GM06990 (cell line): ENCODE results near the gene AP3S1.

Source experiments
- DNase-seq: peaks from one replicate; pipeline ENCODE4 v3.0.0-alpha.2; 2011; ENCODE audit not compliant: insufficient read length; ENCODE audit errors: extremely low read depth
- H3K27me3 ChIP-seq: replicated peaks from 2 replicates; pipeline ENCODE4 v1.6.0; 2011; ENCODE audit warnings: low read length; ENCODE audit not compliant: control insufficient read depth, insufficient read depth
- H3K36me3 ChIP-seq: 2 replicates; pipeline ENCODE4 v1.5.1; 2011; ENCODE audit warnings: low read length; ENCODE audit not compliant: control insufficient read depth, insufficient read depth
- H3K4me3 ChIP-seq: replicated peaks from 2 replicates; pipeline ENCODE4 v1.5.1; 2011; ENCODE audit warnings: low read depth, mild to moderate bottlenecking, control low read depth, low read length
- TF ChIP-seq, protein P1 (sequence below): IDR thresholded peaks from 2 replicates; pipeline ENCODE4 v1.5.1; 2011; ENCODE audit warnings: low read length, control low read depth, mild to moderate bottlenecking, inconsistent platforms; ENCODE audit not compliant: insufficient read depth, poor library complexity, severe bottlenecking

The AP3S1 gene

GRCh38 chr5:115956957-115957356, 115.2 kb downstream of the AP3S1 start:
- TF ChIP-seq, protein P1, sequence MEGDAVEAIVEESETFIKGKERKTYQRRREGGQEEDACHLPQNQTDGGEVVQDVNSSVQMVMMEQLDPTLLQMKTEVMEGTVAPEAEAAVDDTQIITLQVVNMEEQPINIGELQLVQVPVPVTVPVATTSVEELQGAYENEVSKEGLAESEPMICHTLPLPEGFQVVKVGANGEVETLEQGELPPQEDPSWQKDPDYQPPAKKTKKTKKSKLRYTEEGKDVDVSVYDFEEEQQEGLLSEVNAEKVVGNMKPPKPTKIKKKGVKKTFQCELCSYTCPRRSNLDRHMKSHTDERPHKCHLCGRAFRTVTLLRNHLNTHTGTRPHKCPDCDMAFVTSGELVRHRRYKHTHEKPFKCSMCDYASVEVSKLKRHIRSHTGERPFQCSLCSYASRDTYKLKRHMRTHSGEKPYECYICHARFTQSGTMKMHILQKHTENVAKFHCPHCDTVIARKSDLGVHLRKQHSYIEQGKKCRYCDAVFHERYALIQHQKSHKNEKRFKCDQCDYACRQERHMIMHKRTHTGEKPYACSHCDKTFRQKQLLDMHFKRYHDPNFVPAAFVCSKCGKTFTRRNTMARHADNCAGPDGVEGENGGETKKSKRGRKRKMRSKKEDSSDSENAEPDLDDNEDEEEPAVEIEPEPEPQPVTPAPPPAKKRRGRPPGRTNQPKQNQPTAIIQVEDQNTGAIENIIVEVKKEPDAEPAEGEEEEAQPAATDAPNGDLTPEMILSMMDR = no peak
- H3K27me3 ChIP-seq = peaks cover 1% of the 10 kb centered on the region; the same call in 1 of the 2 replicates
- no peak overlapping the region for H3K4me3 ChIP-seq
- no peak for DNase-seq
- no peaks in the 10 kb centered on the region for H3K36me3 ChIP-seq

DNA sequence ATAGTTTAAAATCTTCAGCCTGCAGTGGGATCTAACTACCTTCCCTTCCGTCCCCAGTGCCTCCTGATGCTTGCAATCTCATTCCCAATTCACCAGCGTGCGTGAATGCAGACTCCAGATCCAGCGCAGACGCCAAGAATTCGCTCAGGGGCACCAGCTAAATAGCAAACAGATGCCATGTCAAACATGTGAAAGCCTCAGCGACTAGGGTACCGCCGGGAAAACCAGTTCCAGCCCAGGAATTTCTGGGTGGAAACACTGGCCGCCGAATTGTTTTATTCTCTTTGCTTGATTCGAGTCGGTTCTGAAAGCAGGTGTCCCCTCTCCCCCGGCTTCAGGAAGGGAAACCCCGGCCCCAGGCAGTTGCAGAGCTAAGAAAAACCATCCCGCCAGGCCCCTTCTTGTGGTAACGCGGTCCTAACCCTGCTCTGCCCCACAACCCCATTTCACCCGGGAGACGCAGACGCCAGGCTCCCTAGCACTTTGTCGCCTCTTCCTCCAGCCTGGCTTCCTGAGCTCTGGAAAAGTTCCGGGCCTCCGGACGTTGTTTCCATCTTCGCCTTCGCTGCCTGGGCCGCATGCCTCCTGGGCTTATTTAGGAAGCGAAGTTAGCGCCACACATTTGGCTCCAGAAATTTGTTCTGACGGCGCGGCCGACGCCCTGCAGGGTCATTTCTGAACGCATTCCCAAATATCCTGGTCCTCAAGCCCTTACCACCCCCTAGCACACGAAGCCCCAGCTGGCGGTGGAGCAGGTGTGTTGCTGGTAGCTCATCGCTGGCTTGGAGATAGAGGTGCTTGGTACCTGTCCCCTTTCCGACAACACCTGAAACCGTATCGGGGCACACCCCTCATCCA, 119.9 kb downstream of the AP3S1 start:
- H3K36me3 ChIP-seq = no peaks in the 10 kb centered on the region
- TF ChIP-seq, protein P1 = no peak
- no peak for DNase-seq
- H3K4me3 ChIP-seq = no peak overlapping the region
- H3K27me3 ChIP-seq = peaks cover 5% of the 10 kb centered on the region; the same call in 1 of the 2 replicates

DNA sequence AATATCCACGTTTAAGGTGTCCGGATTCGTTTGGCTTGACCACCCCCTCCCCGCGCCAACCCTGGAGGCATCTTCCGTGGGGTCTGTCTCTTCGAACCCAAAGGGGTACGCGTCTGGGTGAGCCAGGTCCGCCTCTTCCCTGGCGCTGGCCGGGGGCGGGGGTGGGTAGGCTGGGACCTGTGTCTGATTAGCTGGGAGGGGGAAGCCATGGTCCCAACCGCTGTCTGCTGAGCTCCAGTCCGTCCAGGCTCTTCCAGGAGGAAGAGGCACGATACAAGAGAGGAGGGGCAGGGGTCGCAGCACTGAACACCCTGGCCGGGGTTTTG, 120.5 kb downstream of the AP3S1 start, which contains the start of gene LVRN:
TSS of gene LVRN (plus strand) at position 237 of the 326 bp plus-strand sequence. CDS start 143 bp downstream, outside the sequence.
- peak within 1 kb of the TSS; percentile 11 for H3K4me3 ChIP-seq
- no peak for DNase-seq
- TF ChIP-seq, protein P1 = no peak

DNA sequence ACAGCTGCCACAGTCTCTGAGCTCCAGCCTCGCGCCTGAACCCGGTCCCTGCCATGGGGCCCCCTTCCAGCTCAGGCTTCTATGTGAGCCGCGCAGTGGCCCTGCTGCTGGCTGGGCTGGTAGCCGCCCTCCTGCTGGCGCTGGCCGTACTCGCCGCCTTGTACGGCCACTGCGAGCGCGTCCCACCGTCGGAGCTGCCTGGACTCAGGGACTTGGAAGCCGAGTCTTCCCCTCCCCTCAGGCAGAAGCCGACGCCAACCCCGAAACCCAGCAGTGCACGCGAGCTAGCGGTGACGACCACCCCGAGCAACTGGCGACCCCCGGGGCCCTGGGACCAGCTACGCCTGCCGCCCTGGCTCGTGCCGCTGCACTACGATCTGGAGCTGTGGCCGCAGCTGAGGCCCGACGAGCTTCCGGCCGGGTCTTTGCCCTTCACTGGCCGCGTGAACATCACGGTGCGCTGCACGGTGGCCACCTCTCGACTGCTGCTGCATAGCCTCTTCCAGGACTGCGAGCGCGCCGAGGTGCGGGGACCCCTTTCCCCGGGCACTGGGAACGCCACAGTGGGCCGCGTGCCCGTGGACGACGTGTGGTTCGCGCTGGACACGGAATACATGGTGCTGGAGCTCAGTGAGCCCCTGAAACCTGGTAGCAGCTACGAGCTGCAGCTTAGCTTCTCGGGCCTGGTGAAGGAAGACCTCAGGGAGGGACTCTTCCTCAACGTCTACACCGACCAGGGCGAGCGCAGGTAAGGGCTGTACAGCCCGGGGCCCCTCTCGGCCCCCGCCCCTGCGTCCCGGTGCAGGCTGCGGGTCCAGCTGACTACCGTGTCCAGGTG, 121.0 kb downstream of the AP3S1 start:
- Histone ChIP-seq H3K4me3 (peak overlapping the region; percentile 11), H3K36me3 (no peaks in the 10 kb centered on the region), H3K27me3 (peaks cover 5% of the 10 kb centered on the region; the same call in 1 of the 2 replicates)
- TF ChIP-seq, protein P1 = no peak
- DNase-seq = no peak

More for the DNA sequence above, 120.5 kb downstream of the AP3S1 start, which contains the start of gene LVRN:
- Histone ChIP-seq H3K36me3 (no peaks in the 10 kb centered on the region), H3K27me3 (peaks cover 5% of the 10 kb centered on the region; the same call in 1 of the 2 replicates)

DNA sequence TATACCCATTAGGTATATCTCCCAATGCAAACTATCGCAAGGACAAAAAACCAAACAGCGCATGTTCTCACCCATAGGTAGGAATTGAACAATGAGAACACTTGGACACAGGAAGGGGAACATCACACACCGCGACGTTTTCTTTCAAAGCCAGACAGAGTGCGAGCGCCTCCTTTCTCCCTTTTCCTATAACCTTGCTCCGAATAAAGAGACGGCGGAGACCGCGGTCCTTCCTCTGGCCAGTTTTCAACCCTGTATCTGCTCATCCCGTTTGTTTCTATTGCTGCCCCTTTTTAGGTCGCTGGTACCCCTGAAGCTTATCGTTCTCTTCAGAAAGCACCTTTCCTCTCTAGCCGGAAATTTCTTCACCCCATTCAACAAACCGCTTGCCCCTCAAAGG, 121.8 kb downstream of the AP3S1 start:
- no peaks in the 10 kb centered on the region for H3K36me3 ChIP-seq
- DNase-seq = no peak
- peaks cover 5% of the 10 kb centered on the region; the same call in 1 of the 2 replicates for H3K27me3 ChIP-seq
- no peak overlapping the region for H3K4me3 ChIP-seq
- TF ChIP-seq, protein P1 = no peak
